NCI-H1417 (cell line): ENCODE measurements around the gene VDR.
A peak's percentile ranks its signal among the peaks of the same experiment; 100 is the strongest.

Source experiments
- DNase-seq, 3 experiments: peaks; one replicate each; lab custom pipeline; 2025; lab: John Stamatoyannopoulos, UW

The VDR gene

DNA sequence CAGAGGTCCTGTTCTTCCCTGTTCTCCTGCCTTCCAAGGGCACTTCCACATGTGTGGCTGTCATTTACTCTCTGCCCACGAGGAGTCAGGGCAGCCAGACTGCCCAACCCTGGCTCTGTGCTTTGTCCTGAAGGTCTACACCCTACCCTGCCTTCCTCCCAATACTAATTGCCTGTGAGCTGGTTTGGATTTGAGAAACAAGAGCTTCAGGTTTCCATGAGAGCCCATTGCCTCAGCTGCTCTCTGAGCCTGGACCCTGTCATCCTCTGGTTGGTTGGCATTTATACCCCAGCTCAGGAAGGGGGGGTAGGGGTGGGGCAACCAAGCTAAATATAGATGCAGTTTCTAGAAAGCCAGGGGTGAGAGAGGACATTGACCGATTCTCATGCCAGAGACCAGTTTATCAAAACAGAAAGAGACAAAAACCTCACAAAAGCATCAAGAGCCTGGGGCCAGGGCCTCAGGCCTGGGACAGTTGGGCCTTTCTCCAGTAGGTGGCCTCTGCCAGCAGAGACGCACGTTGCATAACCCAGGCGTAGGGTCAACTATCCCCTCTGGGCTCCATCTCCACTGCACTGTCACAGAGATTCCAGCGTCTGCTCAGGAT is 34.5 kb downstream of the VDR start:
- peak in 2 of 3 experiments; percentile 6 to 22 for DNase-seq

DNA sequence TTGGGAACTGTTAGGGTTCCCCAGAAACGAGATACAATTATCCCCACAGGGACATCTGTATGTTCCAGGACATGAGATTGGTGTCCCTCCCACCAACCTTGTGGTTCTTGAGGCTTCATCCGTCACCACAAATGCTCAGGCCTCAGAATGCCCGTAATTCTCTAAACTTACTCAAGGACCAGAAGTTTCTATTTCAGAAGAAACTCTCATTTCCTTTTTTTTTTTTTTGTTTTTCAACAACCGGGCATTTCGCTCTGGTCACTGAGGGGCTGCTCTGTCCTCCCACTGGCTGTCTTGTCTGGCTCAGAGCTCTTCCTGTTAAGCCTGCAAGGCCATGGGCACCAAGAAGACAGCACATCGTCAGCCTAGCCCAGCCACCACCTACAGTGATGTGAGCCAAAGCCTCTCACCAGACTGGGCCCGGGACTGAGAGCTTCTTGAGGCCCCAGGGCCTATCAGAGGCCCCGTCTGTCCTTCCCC is 36.2 kb downstream of the VDR start:
- no peak for DNase-seq

- no peak for DNase-seq
Observed at GRCh38 chr12:47868041-47868440, 36.8 kb downstream of the VDR start.

GRCh38 chr12:47867495-47867941 is 37.3 kb downstream of the VDR start:
- DNase-seq, result no peak

GRCh38 chr12:47864646-47865235 is 40.1 kb downstream of the VDR start:
- DNase-seq, result no peak

DNA sequence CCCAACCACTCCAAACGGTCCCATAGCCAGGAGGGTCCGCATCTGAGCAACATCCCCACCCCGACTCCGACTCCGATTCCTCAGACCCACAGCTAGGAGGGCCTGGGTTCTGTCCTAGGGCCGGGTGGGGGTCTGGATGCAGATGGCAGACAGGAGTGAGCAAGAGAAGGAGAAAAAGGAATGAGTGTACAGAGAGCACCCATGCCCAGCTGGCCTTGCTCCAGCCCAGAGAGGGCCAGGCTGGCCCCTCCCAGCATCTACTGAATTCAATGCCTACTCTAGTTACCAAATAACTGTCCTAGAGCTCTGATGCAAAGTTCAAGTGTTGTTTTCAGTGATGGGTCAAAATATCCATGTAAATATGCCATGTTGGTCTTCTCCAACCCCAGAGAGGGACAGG is 40.8 kb downstream of the VDR start:
- DNase-seq, result no peak

DNA sequence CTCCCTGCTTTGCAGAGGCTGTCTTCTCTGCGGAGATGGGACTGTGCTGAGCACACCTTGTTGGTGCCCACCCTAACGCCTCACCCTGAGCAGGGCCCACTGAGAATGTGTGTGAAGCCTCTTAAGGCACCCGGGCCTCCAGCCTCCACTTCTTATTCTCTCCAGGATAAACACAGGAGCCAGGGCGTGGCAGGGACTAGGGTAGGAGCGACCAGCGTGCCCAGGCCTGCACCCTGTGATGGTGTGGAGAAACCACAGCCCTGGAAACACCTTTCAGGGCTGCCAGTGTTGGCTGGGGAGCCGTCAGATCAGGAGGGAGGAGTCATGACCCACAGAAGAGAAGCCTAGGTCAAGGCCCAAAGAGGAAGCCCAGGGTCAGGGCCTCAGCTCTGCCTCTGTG is 41.3 kb downstream of the VDR start:
- peak in 1 of 3 experiments; percentile 8 for DNase-seq

DNA sequence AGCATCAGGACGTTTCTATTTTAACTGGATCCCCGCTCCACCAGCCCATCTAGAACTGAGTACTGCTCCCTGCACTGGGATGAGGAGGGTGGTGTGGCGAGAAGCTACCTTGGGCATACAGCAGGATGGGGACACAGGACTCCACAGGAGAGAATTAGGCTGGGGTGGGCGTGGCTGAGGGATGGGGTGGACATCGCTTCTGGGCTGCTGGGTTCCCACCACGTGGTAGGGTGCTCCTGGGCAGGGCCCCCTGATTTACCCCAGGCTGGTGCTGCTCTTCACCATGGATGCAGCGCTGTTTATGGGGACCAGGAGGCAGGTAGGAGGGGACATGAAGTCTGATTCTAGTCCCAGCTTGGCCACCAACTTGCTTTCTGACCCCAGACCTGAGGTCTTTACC is 41.9 kb downstream of the VDR start:
- no peak for DNase-seq

- DNase-seq, result no peak
Observed at GRCh38 chr12:47862167-47862750, 42.5 kb downstream of the VDR start.

- no peak for DNase-seq
Observed at GRCh38 chr12:47860873-47861272, 43.9 kb downstream of the VDR start.

DNA sequence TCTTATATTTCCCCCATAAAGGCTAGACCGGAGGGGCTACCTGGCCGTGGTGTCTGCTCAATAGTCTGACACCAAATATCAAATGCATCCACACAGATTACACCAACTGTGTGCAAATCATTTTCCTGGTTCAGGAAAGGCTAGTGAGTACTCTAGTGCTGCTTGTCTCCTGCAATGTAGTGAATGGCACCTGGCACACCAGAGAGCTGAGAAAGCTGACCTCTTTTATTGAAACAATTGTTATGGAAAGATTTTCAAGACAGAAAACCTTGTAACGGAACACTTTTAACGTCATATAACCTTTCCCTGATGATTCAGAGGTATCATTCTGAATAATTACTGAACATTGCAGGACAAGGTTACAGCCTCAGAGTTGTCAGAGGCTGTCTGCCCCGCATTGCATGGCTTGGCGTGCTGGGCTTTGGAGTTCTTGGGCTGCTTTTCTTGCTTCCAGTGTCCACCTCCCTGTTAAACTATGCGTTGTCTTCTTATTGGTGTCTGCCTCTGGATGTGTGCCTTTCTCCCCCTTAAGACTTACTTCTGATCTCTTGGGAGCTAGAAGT is 44.4 kb downstream of the VDR start:
- DNase-seq, result no peak

DNA sequence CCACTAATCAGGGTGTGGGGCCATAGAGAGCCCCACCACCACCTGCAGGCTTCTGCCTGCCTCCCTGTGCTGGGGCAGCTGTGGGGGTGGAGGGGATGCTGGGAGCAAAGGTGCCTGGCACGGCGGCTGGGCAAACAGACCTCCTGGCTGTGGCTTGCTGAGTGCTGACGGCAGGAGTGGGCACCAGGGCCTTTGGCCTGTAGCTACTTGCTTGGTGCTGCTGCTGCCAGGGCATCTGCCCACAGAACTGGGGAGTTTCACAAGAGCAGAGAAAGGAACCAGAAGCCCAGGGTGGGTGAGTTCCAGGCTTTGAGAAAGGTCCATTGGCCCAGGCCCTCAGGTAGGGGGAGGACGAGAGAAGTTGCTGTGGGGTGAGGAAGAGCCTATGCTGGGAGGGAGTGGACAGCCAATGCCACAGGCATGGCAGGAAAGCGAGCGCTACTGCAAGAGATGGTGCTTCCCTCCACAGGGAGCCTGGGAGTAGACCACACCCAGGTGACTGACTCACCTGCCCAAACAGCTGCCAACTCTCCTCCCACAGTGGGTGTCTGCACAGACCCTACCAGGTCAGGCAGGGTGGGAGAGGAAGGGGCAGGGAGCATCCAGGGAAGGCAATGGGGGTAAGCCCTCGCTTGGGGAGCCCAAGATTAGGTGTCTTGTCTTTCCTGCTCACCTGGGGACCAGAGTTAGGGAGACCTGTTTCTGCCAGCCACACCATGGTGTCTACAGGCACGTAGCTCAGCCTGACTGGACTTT is 46.1 kb downstream of the VDR start:
- DNase-seq, result peak in 2 of 3 experiments; percentile 17 to 18

- DNase-seq, result no peak
Observed at GRCh38 chr12:47856721-47857575, 47.8 kb downstream of the VDR start.

GRCh38 chr12:47856094-47856493 is 48.7 kb downstream of the VDR start:
- DNase-seq, result no peak

- DNase-seq, result no peak
Observed at GRCh38 chr12:47855502-47855901, 49.3 kb downstream of the VDR start.

GRCh38 chr12:47854531-47854930 is 50.3 kb downstream of the VDR start:
- no peak for DNase-seq

- no peak for DNase-seq
Observed at GRCh38 chr12:47852096-47852571, 52.7 kb downstream of the VDR start.

DNA sequence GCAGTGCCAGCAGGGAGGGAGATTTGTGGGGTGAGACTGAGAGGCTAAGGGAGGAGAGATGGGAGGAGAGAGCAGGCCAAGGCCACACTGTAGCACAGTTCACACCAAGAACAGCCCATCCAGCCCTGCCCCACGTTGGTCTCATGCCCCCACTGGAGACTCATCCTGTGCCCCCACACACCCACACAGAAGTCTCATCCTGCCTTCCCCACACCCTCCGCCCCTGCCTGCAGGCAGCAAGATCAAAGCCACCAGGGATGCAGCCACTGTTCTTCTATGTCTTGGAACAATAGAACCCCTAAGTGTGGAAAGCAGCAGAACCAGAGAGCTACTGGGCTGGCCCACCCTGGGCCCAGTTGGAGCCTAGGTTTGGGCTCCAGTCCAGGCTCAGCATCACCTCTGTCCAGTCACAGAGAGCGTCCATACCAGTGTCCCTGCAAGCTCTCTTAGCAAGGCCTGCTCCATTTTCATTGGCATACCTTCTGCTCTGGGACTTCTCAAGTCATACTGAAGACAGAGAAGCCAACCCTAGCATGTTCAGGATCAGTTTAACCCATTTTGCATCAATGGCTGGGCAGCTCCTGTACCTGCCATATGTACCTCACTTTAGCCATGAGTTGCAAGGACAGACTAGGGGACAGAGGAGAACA is 53.4 kb downstream of the VDR start:
- no peak for DNase-seq

- DNase-seq, result no peak
Observed at GRCh38 chr12:47850153-47851084, 54.4 kb downstream of the VDR start.

GRCh38 chr12:47849261-47849660 is 55.5 kb downstream of the VDR start:
- no peak for DNase-seq
